HCT116 (cell line): ENCODE results near the gene CDH23. TPM values are rescaled to one million over a fixed set of nuclear protein-coding genes. Genes with fewer than 3 reads are reported as not detected.

Source experiments
- ATAC-seq: fragments of 200-7000 bp; cut with Tn5 transposase; 2 replicates; pipeline ENCODE4 v1.9.1; 2020; ENCODE audit warnings: mild to moderate bottlenecking, moderate library complexity
- BruUV-seq: library from RNA; stranded (reverse); fragments of 400-500 nt; replicated peaks from 2 replicates; lab custom pipeline; 2021; lab: Mats Ljungman, UMichigan
- CTCF ChIA-PET: fragments of 300-600 bp; sonication (Branson Sonifier 250); formaldehyde crosslinking; loops from one replicate; lab custom pipeline; 2021; ENCODE audit warnings: antibody characterized with exemption; lab: Charles Lee
- POLR2A ChIA-PET: fragments of 300-600, 350-600 bp; sonication (Branson Sonifier 250); formaldehyde crosslinking; loops from one replicate; lab custom pipeline; 2021; ENCODE audit warnings: antibody characterized with exemption; lab: Charles Lee
- RAD21 ChIA-PET, 2 experiments: fragments of 300-600 bp; sonication (Branson Sonifier 250); formaldehyde crosslinking; loops; one replicate each; lab custom pipeline; 2023; ENCODE audit warnings: low total read pairs in 2 of 2; ENCODE audit not compliant: uncharacterized antibody in 2 of 2, unreplicated experiment in 2 of 2, low non-redundant PET in 1 of 2; lab: Charles Lee
- DNase-seq: peaks from one replicate; pipeline ENCODE4 v3.0.0-alpha.2; 2010; ENCODE audit warnings: low read depth, low spot score
- H2AFZ ChIP-seq: fragments of 200-600 bp; shearing (Covaris generic), sonication (generic); 2 replicates; pipeline ENCODE4 v1.6.1; 2017; ENCODE audit warnings: low read depth, mixed run types, mixed read lengths, antibody characterized with exemption, low read length; ENCODE audit not compliant: poor library complexity, severe bottlenecking
- H3K27ac ChIP-seq: 2 replicates; pipeline ENCODE4 v1.5.1; 2012; ENCODE audit warnings: low read depth, low read length
- H3K27me3 ChIP-seq: fragments of 200-600 bp; sonication (generic); 2 replicates; pipeline ENCODE4 v1.6.1; 2016; ENCODE audit warnings: mixed run types, low read length, mixed read lengths; ENCODE audit not compliant: insufficient read depth
- H3K36me3 ChIP-seq, 2 experiments: fragments of 200-500 bp in 1 of 2; fragments of 200-600 bp in 1 of 2; sonication (Bioruptor generic) in 1 of 2; sonication (generic) in 1 of 2; 2 replicates each; pipeline versions ENCODE4 v1.5.1 to v1.6.1; 2014 to 2016; ENCODE audit warnings: low read length in 2 of 2, inconsistent platforms in 1 of 2, mixed read lengths in 1 of 2, mixed run types in 1 of 2; ENCODE audit not compliant: insufficient read depth in 2 of 2, control insufficient read depth in 1 of 2
- H3K4me1 ChIP-seq, 2 experiments: fragments of 200-600 bp in 1 of 2; sonication (generic) in 1 of 2; 2 replicates each; pipeline versions ENCODE4 v1.5.1 to v1.6.1; 2012 to 2017; ENCODE audit warnings: low read length in 2 of 2, inconsistent platforms in 1 of 2, mild to moderate bottlenecking in 1 of 2, mixed read lengths in 1 of 2, mixed run types in 1 of 2, moderate library complexity in 1 of 2; ENCODE audit not compliant: insufficient read depth in 2 of 2, control insufficient read depth in 1 of 2
- H3K4me2 ChIP-seq: fragments of 200-600 bp; sonication (generic); 2 replicates; pipeline ENCODE4 v1.6.1; 2017; ENCODE audit warnings: mixed run types, low read length, mixed read lengths
- H3K4me3 ChIP-seq, 2 experiments: fragments of 200-600 bp in 1 of 2; sonication (generic) in 1 of 2; replicated peaks in 1 of 2; 2 replicates each; pipeline ENCODE4 v1.5.1; 2011 to 2016; ENCODE audit warnings: low read length in 2 of 2, control low read depth in 1 of 2, low read depth in 1 of 2, mild to moderate bottlenecking in 1 of 2, mixed read lengths in 1 of 2, mixed run types in 1 of 2
- H3K79me2 ChIP-seq: fragments of 200-600 bp; sonication (generic); 2 replicates; pipeline ENCODE4 v1.6.1; 2017; ENCODE audit warnings: mild to moderate bottlenecking, mixed run types, low read length, moderate library complexity, mixed read lengths; ENCODE audit not compliant: insufficient read depth
- H3K9ac ChIP-seq: fragments of 200-600 bp; sonication (generic); 2 replicates; pipeline ENCODE4 v1.6.1; 2016; ENCODE audit warnings: low read length, mixed read lengths
- H3K9me2 ChIP-seq: fragments of 200-600 bp; sonication (generic), shearing (Covaris generic); 2 replicates; pipeline ENCODE4 v1.6.1; 2017; ENCODE audit warnings: mixed run types, mild to moderate bottlenecking, moderate library complexity; ENCODE audit not compliant: insufficient read depth
- H3K9me3 ChIP-seq, 2 experiments: fragments of 200-500 bp in 1 of 2; fragments of 200-600 bp in 1 of 2; sonication (Bioruptor generic) in 1 of 2; sonication (generic) in 1 of 2; 2 replicates each; pipeline ENCODE4 v1.6.1; 2014 to 2017; ENCODE audit warnings: low read length in 2 of 2, mixed read lengths in 2 of 2, inconsistent platforms in 1 of 2, low read depth in 1 of 2, mild to moderate bottlenecking in 1 of 2, mixed run types in 1 of 2, moderate library complexity in 1 of 2; ENCODE audit not compliant: control insufficient read depth in 1 of 2, insufficient read depth in 1 of 2
- H4K20me1 ChIP-seq: fragments of 200-600 bp; sonication (generic), shearing (Covaris generic); 2 replicates; pipeline ENCODE4 v1.6.1; 2017; ENCODE audit warnings: mixed run types, mild to moderate bottlenecking, moderate library complexity; ENCODE audit not compliant: insufficient read depth
- CBX3 ChIP-seq: IDR thresholded peaks from 2 replicates; pipeline ENCODE4 v1.6.1; 2012; ENCODE audit warnings: low read depth
- CEBPB ChIP-seq: IDR thresholded peaks from 2 replicates; pipeline ENCODE4 v1.6.1; 2012; ENCODE audit warnings: low read depth
- EGR1 ChIP-seq: IDR thresholded peaks from 2 replicates; pipeline ENCODE4 v1.6.1; 2012; ENCODE audit warnings: low read depth
- EZH2phosphoT487 ChIP-seq: fragments of 200-600 bp; IDR thresholded peaks from 2 replicates; pipeline ENCODE4 v1.6.1; 2018; ENCODE audit warnings: antibody characterized with exemption, borderline replicate concordance
- FOSL1 ChIP-seq: IDR thresholded peaks from 2 replicates; pipeline ENCODE4 v1.6.1; 2012; ENCODE audit warnings: low read depth
- POLR2A ChIP-seq: IDR thresholded peaks from 2 replicates; pipeline ENCODE4 v1.7.0; 2011; ENCODE audit warnings: borderline replicate concordance; ENCODE audit not compliant: insufficient read depth, insufficient read length; ENCODE audit errors: extremely low read depth
- RAD21 ChIP-seq: IDR thresholded peaks from 2 replicates; pipeline ENCODE4 v1.6.1; 2012; ENCODE audit warnings: low read depth, mild to moderate bottlenecking
- SIN3A ChIP-seq: IDR thresholded peaks from 2 replicates; pipeline ENCODE4 v1.6.1; 2012; ENCODE audit warnings: low read depth
- ZBTB33 ChIP-seq: IDR thresholded peaks from 2 replicates; pipeline ENCODE4 v1.6.1; 2011; ENCODE audit warnings: mild to moderate bottlenecking, low read length, moderate library complexity; ENCODE audit not compliant: insufficient replicate concordance; ENCODE audit errors: extremely low read depth
- intact Hi-C: fragments of 100-400 bp; cut with micrococcal nuclease; formaldehyde crosslinking; loops from 2 replicates; pipeline ENCODE4 v1.10.0; 2022
- total RNA-seq: library from RNA; stranded (reverse); gene quantifications from one replicate; pipeline ENCODE4 v1.2.1, GENCODE V29; 2021; ENCODE audit not compliant: unreplicated experiment
- TF ChIP-seq, protein P1 (sequence below): IDR thresholded peaks from 2 replicates; pipeline ENCODE4 v1.6.1; 2012

Gene CDH23
- total RNA-seq, 1 experiment from 2014 or later: not detected

DNA sequence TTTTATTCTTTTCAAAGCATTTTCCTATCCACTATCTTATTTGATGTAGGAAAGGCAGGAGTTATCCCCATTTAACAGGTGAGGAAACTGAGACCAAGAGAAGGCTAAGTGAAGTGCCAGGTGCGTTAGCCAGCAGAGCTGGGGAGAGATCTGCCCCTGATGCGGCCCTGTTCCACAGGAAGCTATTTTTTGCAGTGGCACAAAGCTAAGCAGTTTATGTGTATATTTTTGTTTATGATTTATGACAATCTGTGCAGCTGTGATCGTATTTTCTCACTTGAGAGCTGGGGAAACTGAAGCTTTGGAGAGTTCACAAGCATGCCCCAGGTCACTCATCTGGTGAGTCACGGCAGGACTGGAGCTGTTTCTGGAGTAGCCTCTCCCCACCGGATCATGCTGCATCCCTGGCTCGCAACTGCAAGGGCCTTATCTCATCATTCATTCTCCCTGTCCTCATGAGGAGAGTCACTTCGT, 38.9 kb upstream of the CDH23 start:
- intact Hi-C loops: no loop called here
- H3K9ac ChIP-seq: no peak overlapping the region
- BruUV-seq: no TSS peak
- H3K36me3 ChIP-seq: no peaks in the 10 kb centered on the region; a peak in 1 of 4 replicates
- TF ChIP-seq FOSL1: no peak
- no peak for TF ChIP-seq POLR2A
- TF ChIP-seq ZBTB33: no peak
- TF ChIP-seq CBX3: no peak
- no peak for TF ChIP-seq EZH2phosphoT487
- no peak for TF ChIP-seq RAD21
- TF ChIP-seq SIN3A: no peak
- no peak for TF ChIP-seq EGR1
- TF ChIP-seq, protein P1, sequence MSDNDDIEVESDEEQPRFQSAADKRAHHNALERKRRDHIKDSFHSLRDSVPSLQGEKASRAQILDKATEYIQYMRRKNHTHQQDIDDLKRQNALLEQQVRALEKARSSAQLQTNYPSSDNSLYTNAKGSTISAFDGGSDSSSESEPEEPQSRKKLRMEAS: no peak
- TF ChIP-seq CEBPB: no peak
- no peak overlapping the region for H3K4me3 ChIP-seq
- H3K4me2 ChIP-seq: no peak overlapping the region
- H2AFZ ChIP-seq: no peak overlapping the region
- CTCF ChIA-PET: no interaction called here
- ATAC-seq (no peak), DNase-seq (no peak)
- H3K9me2 ChIP-seq: no peaks in the 10 kb centered on the region
- POLR2A ChIA-PET: interaction anchor here (2.9 kb wide), 1 partner anchor 19 kb away, joined by 7 read pairs; no protein-coding TSS in a partner anchor
- H3K27ac ChIP-seq: no peak overlapping the region
- no peaks in the 10 kb centered on the region for H4K20me1 ChIP-seq
- no peaks in the 10 kb centered on the region for H3K9me3 ChIP-seq
- RAD21 ChIA-PET: no interaction called here
- H3K4me1 ChIP-seq: no peaks in the 10 kb centered on the region
- H3K79me2 ChIP-seq: no peaks in the 10 kb centered on the region
- no peaks in the 10 kb centered on the region for H3K27me3 ChIP-seq
